Measurements from ENCODE around the gene CIAO3. TPM values are rescaled to one million over a fixed set of nuclear protein-coding genes. Genes with fewer than 3 reads are reported as not detected.

Gene CIAO3
- total RNA-seq, 1 donor from 2014 or later: 33.2 TPM

DNA sequence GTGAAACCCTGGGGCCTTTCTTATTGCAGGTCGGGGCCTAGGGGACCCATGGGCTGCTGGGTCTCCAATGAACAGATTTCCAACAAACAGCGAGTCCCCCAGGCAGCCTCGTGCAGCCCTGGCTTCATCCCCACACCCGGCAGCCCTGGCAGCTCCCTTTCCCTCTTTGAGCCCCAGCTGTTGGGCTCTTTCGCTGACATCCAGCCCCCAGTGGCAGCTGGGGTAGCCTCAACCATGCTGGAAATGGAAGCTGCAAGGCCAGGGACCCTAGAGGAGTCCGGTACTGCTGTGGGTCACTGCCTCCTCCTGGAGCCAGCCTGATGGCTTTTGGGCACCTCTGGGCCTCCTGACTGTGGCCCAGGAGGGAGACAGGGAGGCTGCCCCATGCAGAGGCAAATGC, 41.5 kb upstream of the CIAO3 start:
- DNase-seq (ENCODE audit: low read depth): no peak
- H3K36me3 ChIP-seq (ENCODE audit: control insufficient read depth, insufficient read depth, low read length): peaks cover 6% of the 10 kb centered on the region
- no peak for FAIRE-seq
- H3K27me3 ChIP-seq (ENCODE audit: control insufficient read depth, insufficient read depth, low read length): peaks cover 4% of the 10 kb centered on the region
- TF ChIP-seq, protein P1, sequence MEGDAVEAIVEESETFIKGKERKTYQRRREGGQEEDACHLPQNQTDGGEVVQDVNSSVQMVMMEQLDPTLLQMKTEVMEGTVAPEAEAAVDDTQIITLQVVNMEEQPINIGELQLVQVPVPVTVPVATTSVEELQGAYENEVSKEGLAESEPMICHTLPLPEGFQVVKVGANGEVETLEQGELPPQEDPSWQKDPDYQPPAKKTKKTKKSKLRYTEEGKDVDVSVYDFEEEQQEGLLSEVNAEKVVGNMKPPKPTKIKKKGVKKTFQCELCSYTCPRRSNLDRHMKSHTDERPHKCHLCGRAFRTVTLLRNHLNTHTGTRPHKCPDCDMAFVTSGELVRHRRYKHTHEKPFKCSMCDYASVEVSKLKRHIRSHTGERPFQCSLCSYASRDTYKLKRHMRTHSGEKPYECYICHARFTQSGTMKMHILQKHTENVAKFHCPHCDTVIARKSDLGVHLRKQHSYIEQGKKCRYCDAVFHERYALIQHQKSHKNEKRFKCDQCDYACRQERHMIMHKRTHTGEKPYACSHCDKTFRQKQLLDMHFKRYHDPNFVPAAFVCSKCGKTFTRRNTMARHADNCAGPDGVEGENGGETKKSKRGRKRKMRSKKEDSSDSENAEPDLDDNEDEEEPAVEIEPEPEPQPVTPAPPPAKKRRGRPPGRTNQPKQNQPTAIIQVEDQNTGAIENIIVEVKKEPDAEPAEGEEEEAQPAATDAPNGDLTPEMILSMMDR (IDR thresholded peaks at IDR 0.05; ENCODE audit: insufficient read depth, low read length, severe bottlenecking): no peak
- no peak overlapping the region for H3K4me3 ChIP-seq (ENCODE audit: low read depth, low read length)

DNA sequence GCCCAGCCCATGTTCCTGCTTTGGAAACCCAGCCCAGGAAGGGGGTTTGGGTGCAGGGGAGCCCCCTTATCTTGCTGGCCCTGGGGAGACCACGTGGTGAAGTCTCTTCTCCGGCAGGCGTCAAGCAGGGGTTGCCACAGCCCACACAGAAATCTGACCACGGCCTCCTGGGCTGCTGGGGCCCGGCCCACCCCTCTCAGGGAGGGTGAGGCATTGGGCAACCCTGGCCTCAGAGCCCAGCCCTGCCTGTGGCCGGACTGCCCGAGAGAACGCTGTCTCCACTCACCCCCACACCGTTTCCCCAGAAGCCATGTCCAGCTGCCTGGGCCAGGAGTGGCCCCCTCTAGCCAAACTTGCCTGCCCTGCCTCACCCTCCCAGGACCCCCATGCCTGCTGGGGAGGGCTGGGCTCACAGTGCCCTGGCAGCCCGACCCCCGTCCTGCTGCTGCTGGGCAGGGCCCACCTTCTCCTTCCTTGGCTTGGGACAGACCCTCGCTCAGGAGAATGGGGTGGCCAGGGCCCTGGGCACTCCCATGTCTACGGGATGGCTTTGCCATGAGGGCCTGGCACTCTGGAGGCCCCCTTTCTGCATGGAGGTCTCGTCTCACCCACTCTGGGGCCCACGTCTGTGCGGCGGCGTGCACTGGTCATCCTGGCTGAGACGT, 40.7 kb upstream of the CIAO3 start:
- TF ChIP-seq, protein P1 (IDR thresholded peaks at IDR 0.05; ENCODE audit: insufficient read depth, low read length, severe bottlenecking): no peak
- DNase-seq (ENCODE audit: low read depth) (no peak), FAIRE-seq (no peak)
- Histone ChIP-seq H3K27me3 (ENCODE audit: control insufficient read depth, insufficient read depth, low read length) (peaks cover 4% of the 10 kb centered on the region), H3K36me3 (ENCODE audit: control insufficient read depth, insufficient read depth, low read length) (peaks cover 3% of the 10 kb centered on the region), H3K4me3 (ENCODE audit: low read depth, low read length) (no peak overlapping the region)

DNA sequence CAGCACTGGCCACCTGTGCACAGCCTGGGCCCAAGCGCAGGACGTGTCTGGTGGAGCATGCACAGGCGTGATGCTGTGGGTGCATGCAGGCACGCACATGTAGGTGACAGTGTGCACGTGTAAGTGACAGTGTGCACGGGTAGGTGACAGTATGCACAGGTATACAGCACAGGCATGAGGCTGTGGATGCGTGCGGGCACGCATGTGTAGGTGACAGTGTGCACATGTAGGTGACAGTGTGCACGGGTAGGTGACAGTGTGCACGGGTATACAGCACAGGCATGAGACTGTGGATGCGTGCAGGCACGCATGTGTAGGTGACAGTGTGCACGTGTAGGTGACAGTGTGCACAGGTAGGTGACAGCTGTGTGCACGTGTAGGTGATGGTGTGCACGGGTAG, 39.5 kb upstream of the CIAO3 start:
- H3K27me3 ChIP-seq (ENCODE audit: control insufficient read depth, insufficient read depth, low read length): peaks cover 4% of the 10 kb centered on the region
- TF ChIP-seq, protein P1 (IDR thresholded peaks at IDR 0.05; ENCODE audit: insufficient read depth, low read length, severe bottlenecking): no peak

DNA sequence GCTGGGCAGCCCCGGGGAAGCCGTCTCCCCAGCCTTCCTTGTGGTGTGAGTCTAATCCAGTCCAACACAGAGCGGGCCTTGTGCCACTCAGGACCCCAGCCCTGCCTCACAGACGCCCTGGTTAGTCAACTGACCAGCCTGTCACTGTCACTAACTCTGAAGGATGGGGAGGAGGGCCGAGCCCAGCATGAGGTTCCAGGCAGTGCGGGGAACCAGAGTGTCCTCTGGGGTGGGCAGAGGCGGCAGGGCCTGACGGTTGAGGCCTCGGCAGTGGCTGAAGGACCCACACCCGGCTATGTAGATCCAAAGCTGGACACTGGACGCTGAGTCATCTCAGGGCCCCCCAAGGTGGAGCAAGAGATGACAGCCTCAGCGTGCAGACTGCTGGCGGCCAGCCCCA, 38.8 kb upstream of the CIAO3 start:
- peaks cover 4% of the 10 kb centered on the region for H3K27me3 ChIP-seq (ENCODE audit: control insufficient read depth, insufficient read depth, low read length)
- FAIRE-seq (no peak), DNase-seq (ENCODE audit: low read depth) (no peak)
- no peak overlapping the region for H3K4me3 ChIP-seq (ENCODE audit: low read depth, low read length)
- TF ChIP-seq, protein P1 (IDR thresholded peaks at IDR 0.05; ENCODE audit: insufficient read depth, low read length, severe bottlenecking): no peak
- H3K36me3 ChIP-seq (ENCODE audit: control insufficient read depth, insufficient read depth, low read length): no peaks in the 10 kb centered on the region

More for the DNA sequence above, 39.5 kb upstream of the CIAO3 start:
- Histone ChIP-seq H3K36me3 (ENCODE audit: control insufficient read depth, insufficient read depth, low read length) (no peaks in the 10 kb centered on the region), H3K4me3 (ENCODE audit: low read depth, low read length) (no peak overlapping the region)
- DNase-seq (ENCODE audit: low read depth) (no peak), FAIRE-seq (peak; percentile 92)

DNA sequence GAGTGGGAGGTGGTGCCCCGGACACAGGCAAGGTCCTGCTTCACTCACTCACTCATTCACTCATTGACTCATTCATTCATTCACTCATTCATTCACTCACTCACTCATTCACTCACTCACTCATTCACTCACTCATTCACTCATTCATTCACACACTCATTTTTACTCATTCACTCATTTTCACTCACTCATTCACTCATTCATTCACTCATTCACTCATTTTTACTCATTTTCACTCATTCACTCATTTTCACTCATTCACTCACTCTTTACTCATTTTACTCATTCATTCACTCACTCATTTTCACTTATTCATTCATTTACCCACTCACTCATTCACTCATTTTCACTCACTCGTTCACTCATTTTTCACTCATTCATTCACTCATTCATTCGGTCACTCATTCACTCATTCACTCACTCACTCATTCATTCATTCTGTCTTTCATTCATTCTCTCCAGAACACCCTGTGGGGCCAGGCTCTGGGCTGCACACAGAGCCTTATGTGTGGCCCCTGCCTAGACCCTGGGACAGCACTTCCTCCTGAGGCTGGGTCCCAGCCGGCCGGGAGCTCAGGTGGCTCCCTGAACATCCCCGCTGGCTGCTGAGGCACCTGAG, 38.2 kb upstream of the CIAO3 start:
- no peak overlapping the region for H3K4me3 ChIP-seq (ENCODE audit: low read depth, low read length)
- H3K27me3 ChIP-seq (ENCODE audit: control insufficient read depth, insufficient read depth, low read length): peaks cover 4% of the 10 kb centered on the region

More for the DNA sequence above, 38.2 kb upstream of the CIAO3 start:
- FAIRE-seq (no peak), DNase-seq (ENCODE audit: low read depth) (no peak)
- TF ChIP-seq, protein P1 (IDR thresholded peaks at IDR 0.05; ENCODE audit: insufficient read depth, low read length, severe bottlenecking): no peak
- H3K36me3 ChIP-seq (ENCODE audit: control insufficient read depth, insufficient read depth, low read length): no peaks in the 10 kb centered on the region

All from bronchial epithelial cell (primary cell).